Smooth muscle cell (in vitro differentiated cells): Measurements from ENCODE around the gene JAG2. TPM values are rescaled to one million over a fixed set of nuclear protein-coding genes. Genes with fewer than 3 reads are reported as not detected.

Experiments
- DNase-seq: peaks from one replicate; lab custom pipeline; 2025; ENCODE audit not compliant: unreplicated experiment; lab: John Stamatoyannopoulos, UW
- H2AFZ ChIP-seq: fragments of 200-600 bp; sonication (generic); 2 replicates; pipeline ENCODE4 v1.6.0; 2016; ENCODE audit warnings: antibody characterized with exemption, low read depth, mild to moderate bottlenecking
- H3F3A ChIP-seq: fragments of 200-600 bp; sonication (generic); 2 replicates; pipeline ENCODE4 v1.6.0; 2017; ENCODE audit warnings: antibody characterized with exemption, low read depth
- H3K27ac ChIP-seq: fragments of 200-600 bp; sonication (generic); 2 replicates; pipeline ENCODE4 v1.5.1; 2016; ENCODE audit warnings: low read depth, mild to moderate bottlenecking
- H3K27me3 ChIP-seq: fragments of 200-600 bp; sonication (generic); 2 replicates; pipeline ENCODE4 v1.6.1; 2016; ENCODE audit warnings: low read depth, mild to moderate bottlenecking
- H3K36me3 ChIP-seq: fragments of 200-600 bp; sonication (generic); 2 replicates; pipeline ENCODE4 v1.5.1; 2016; ENCODE audit warnings: low read depth
- H3K4me1 ChIP-seq: fragments of 200-600 bp; sonication (generic); 2 replicates; pipeline ENCODE4 v1.5.1; 2016; ENCODE audit warnings: low read depth
- H3K4me2 ChIP-seq: fragments of 200-600 bp; sonication (generic); 2 replicates; pipeline ENCODE4 v1.6.0; 2016; ENCODE audit warnings: mild to moderate bottlenecking
- H3K4me3 ChIP-seq: fragments of 200-600 bp; sonication (generic); 2 replicates; pipeline ENCODE4 v1.5.1; 2016; ENCODE audit warnings: mild to moderate bottlenecking
- H3K79me2 ChIP-seq: fragments of 200-600 bp; sonication (generic); 2 replicates; pipeline ENCODE4 v1.6.0; 2016; ENCODE audit warnings: low read depth, mild to moderate bottlenecking
- H3K9ac ChIP-seq: fragments of 200-600 bp; sonication (generic); 2 replicates; pipeline ENCODE4 v1.6.0; 2016; ENCODE audit warnings: low read depth
- H3K9me3 ChIP-seq: fragments of 200-600 bp; sonication (generic); replicated peaks from 2 replicates; pipeline ENCODE4 v1.5.1; 2016; ENCODE audit warnings: low read depth
- H4K20me1 ChIP-seq: fragments of 200-600 bp; sonication (generic); 2 replicates; pipeline ENCODE4 v1.6.0; 2016; ENCODE audit warnings: low read depth
- CTCF ChIP-seq: fragments of 200-600 bp; sonication (generic); IDR thresholded peaks from 2 replicates; pipeline ENCODE4 v1.5.1; 2017; ENCODE audit warnings: borderline replicate concordance, mild to moderate bottlenecking, antibody characterized with exemption; ENCODE audit not compliant: insufficient read depth, poor library complexity, severe bottlenecking
- WGBS: methylation state at CpG from one replicate; pipeline ENCODE4 v1.1.7; 2016; ENCODE audit warnings: low lambda C conversion rate; 5-methylcytosine and 5-hydroxymethylcytosine counted together
- polyA plus RNA-seq: library from polyadenylated mRNA; unstranded; fragments of >200 nt; fragmentation: Nextera tagmentation; extraction: Ambion mirVana; gene quantifications from 2 replicates; pipeline ENCODE4 v1.2.1, GENCODE V29; 2016
- total RNA-seq: library from RNA; depleted of rRNA; stranded (reverse); fragments of >200 nt; gene quantifications from 2 replicates; pipeline ENCODE4 v1.2.3, GENCODE V29; 2014

JAG2 gene
- total and polyA plus RNA-seq, 2 experiments from 2014 or later: 5.0 to 5.8 TPM

GRCh38 chr14:105179191-105179590, 10.6 kb upstream of the JAG2 start:
- Histone ChIP-seq H3K79me2 (no peaks in the 10 kb centered on the region), H3K27ac (no peak overlapping the region), H3K27me3 (no peaks in the 10 kb centered on the region), H4K20me1 (peaks cover 25% of the 10 kb centered on the region), H3K4me3 (no peak overlapping the region), H3K4me1 (peaks cover 4% of the 10 kb centered on the region), H3F3A (no peaks in the 10 kb centered on the region), H3K9ac (no peak overlapping the region), H3K9me3 (no peaks in the 10 kb centered on the region), H3K36me3 (no peaks in the 10 kb centered on the region), H3K4me2 (no peak overlapping the region), H2AFZ (no peak overlapping the region)
- WGBS: 92% methylated on average over 13 of the region's 13 CpGs
- no peak for DNase-seq
- TF ChIP-seq CTCF: no peak

GRCh38 chr14:105178868-105179140, 10.2 kb upstream of the JAG2 start:
- Histone ChIP-seq H3K9me3 (no peaks in the 10 kb centered on the region), H3K27me3 (no peaks in the 10 kb centered on the region), H3K79me2 (no peaks in the 10 kb centered on the region), H3K36me3 (no peaks in the 10 kb centered on the region), H3K4me3 (no peak overlapping the region), H3K4me2 (no peak overlapping the region), H3F3A (no peaks in the 10 kb centered on the region), H3K27ac (no peak overlapping the region), H3K9ac (no peak overlapping the region), H4K20me1 (peaks cover 25% of the 10 kb centered on the region), H3K4me1 (peaks cover 4% of the 10 kb centered on the region), H2AFZ (no peak overlapping the region)
- no peak for TF ChIP-seq CTCF
- no CpG with 5 or more reads among the region's 11 CpGs for WGBS
- DNase-seq: no peak

- Histone ChIP-seq H3K27me3 (no peaks in the 10 kb centered on the region), H3K27ac (no peak overlapping the region), H3K4me3 (no peak overlapping the region), H4K20me1 (peaks cover 25% of the 10 kb centered on the region), H3K9ac (no peak overlapping the region), H3K79me2 (no peaks in the 10 kb centered on the region), H3K9me3 (no peaks in the 10 kb centered on the region), H2AFZ (no peak overlapping the region), H3K4me1 (peaks cover 4% of the 10 kb centered on the region), H3F3A (no peaks in the 10 kb centered on the region), H3K4me2 (no peak overlapping the region), H3K36me3 (no peaks in the 10 kb centered on the region)
- TF ChIP-seq CTCF: no peak
- 96% methylated on average over 12 of the region's 19 CpGs for WGBS
- DNase-seq: no peak
These were observed 9.7 kb upstream of the JAG2 start for GRCh38 chr14:105178069-105178867.

GRCh38 chr14:105177082-105177481, 8.5 kb upstream of the JAG2 start:
- H3K4me1 ChIP-seq: peaks cover 4% of the 10 kb centered on the region
- H3K79me2 ChIP-seq: no peaks in the 10 kb centered on the region
- H3K9me3 ChIP-seq: no peaks in the 10 kb centered on the region
- H4K20me1 ChIP-seq: peaks cover 26% of the 10 kb centered on the region
- no peaks in the 10 kb centered on the region for H3K36me3 ChIP-seq
- 92% methylated on average over 11 of the region's 11 CpGs for WGBS
- H3K9ac ChIP-seq: no peak overlapping the region
- H3K27ac ChIP-seq: no peak overlapping the region
- H2AFZ ChIP-seq: no peak overlapping the region
- TF ChIP-seq CTCF: no peak
- H3F3A ChIP-seq: no peaks in the 10 kb centered on the region
- no peak overlapping the region for H3K4me2 ChIP-seq
- no peak overlapping the region for H3K4me3 ChIP-seq
- no peak for DNase-seq
- H3K27me3 ChIP-seq: no peaks in the 10 kb centered on the region
